C4-2B (cell line): ENCODE data around the gene KLK1.

Experiments used
- CTCF ChIP-seq: fragments of 450-650 bp; conservative IDR thresholded peaks from 2 replicates; pipeline ENCODE4 v1.5.1; 2017; ENCODE audit warnings: mild to moderate bottlenecking
- ZFX ChIP-seq: fragments of 450-650 bp; IDR thresholded peaks from 2 replicates; pipeline ENCODE4 v1.6.1; 2017

DNA sequence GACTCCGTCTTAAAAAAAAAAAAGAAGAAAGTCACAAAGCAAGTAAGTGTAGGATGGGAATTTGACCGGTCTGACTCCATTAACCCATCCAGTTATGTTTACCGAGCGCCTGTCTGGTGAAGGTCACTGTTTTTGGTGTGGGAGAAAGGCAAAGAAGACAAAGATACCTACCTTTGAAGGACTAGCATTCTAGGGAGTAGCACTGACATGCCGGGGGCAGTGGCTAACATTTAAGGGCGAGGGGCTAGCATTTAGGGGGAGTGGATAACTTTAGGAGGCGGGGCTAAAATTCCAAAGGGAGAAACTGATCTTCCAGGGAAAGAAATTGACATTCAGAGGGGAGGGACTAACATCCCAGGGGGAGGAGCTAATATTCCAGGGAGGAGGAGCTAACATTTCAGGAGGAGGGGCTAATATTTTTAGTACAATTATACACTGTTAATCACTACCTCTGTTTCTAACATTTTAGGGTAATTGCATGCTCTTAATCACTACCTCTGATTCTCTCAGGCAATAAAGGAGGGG lies 44.6 kb downstream of the KLK1 start:
- no peak for TF ChIP-seq CTCF
- TF ChIP-seq ZFX = no peak
